Fibroblast of mammary gland (primary cell): Measurements from ENCODE around the gene VEZF1.

ENCODE experiments used
- DNase-seq: peaks from one replicate; pipeline ENCODE4 v3.0.0-alpha.2; 2010; ENCODE audit warnings: low read depth
- H3K4me3 ChIP-seq: 2 replicates; pipeline ENCODE4 v1.5.1; 2011; ENCODE audit warnings: low read depth, mild to moderate bottlenecking, low read length, moderate library complexity; ENCODE audit not compliant: control insufficient read depth
- TF ChIP-seq, protein P1 (sequence below): conservative IDR thresholded peaks from 2 replicates; pipeline ENCODE4 v1.5.1; 2011; ENCODE audit warnings: low read depth, low read length, inconsistent platforms; ENCODE audit not compliant: control insufficient read depth, insufficient read depth

VEZF1 gene

DNA sequence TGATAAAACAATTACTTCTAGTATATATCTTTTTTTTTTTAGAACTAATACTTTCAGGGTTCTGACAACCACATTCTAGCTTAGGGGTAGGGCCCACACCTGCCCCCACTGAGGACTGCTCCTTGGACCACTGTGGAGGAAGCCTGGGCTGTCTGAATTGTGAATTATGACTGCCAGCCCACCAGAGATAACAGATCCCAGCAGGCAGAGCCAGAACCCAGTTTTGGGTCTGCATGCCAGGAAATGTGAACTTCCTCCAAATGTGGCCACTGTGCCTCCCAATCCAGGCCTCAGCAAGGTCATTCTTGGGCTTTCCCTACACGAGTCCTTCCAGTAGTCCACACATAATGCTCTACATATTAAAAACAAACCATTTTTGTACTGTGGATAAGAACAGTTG is 15.9 kb downstream of the VEZF1 start:
- H3K4me3 ChIP-seq: no peak overlapping the region
- TF ChIP-seq, protein P1, sequence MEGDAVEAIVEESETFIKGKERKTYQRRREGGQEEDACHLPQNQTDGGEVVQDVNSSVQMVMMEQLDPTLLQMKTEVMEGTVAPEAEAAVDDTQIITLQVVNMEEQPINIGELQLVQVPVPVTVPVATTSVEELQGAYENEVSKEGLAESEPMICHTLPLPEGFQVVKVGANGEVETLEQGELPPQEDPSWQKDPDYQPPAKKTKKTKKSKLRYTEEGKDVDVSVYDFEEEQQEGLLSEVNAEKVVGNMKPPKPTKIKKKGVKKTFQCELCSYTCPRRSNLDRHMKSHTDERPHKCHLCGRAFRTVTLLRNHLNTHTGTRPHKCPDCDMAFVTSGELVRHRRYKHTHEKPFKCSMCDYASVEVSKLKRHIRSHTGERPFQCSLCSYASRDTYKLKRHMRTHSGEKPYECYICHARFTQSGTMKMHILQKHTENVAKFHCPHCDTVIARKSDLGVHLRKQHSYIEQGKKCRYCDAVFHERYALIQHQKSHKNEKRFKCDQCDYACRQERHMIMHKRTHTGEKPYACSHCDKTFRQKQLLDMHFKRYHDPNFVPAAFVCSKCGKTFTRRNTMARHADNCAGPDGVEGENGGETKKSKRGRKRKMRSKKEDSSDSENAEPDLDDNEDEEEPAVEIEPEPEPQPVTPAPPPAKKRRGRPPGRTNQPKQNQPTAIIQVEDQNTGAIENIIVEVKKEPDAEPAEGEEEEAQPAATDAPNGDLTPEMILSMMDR: no peak
- DNase-seq: no peak

DNA sequence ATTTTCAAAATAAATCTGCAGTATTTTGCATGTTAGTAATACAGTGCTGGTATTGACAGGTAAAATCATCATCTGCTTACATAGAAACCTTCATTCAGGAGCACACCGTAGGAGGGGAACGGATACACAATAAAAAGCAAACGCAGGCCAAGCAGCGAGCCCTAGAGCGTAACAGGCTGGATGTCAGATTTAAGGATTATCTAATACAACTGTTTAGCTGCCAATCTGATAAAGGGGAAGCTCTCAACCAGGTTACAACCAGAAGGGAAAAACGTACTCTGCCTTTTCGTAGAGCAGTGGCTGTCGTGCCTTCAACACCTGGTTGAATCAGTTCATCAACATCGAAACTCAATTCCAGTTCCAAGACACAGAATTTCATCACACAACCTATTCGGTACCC is 16.5 kb downstream of the VEZF1 start:
- TF ChIP-seq, protein P1: no peak
- no peak for DNase-seq
- no peak overlapping the region for H3K4me3 ChIP-seq

DNA sequence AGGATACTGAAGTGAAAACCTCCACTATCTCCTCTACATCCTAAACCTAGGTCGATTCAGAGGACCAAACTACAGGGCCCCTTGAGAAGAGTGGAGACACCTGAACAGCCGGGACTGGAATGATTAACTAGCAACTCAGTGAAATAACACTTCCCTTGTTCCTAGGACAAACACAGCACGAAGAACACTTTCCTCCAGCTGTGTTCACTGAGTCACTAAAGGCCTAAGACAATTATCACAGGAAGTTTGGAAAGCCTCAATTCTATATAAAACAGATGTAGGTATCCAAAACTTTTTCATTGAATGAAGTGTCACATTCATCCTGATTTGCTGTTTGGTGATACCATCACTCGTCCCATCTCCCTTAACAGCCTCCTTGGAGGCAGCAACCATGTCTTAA is 17.3 kb downstream of the VEZF1 start:
- H3K4me3 ChIP-seq: no peak overlapping the region
- TF ChIP-seq, protein P1: no peak
- peak; percentile 85 for DNase-seq

DNA sequence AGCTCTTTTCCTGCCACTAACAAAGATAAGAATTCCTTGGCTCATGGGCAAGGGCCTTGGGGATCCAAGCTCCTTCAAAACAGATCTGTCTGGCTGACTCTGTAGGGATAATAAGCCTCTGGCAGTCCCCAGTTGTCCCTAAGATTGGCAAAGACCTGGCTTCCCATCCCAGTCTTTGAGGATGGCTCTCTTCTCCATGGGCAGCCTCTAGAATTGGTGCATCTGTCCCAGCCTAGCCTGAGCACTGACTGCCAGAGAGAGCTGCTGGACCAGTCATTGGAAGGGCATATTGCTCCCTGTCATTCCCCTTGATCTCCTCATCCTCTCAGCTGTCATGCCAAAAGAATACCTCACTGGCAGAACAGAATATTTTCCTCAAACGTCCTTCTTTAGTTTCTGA is 19.6 kb downstream of the VEZF1 start:
- TF ChIP-seq, protein P1: no peak
- no peak overlapping the region for H3K4me3 ChIP-seq
- DNase-seq: no peak

DNA sequence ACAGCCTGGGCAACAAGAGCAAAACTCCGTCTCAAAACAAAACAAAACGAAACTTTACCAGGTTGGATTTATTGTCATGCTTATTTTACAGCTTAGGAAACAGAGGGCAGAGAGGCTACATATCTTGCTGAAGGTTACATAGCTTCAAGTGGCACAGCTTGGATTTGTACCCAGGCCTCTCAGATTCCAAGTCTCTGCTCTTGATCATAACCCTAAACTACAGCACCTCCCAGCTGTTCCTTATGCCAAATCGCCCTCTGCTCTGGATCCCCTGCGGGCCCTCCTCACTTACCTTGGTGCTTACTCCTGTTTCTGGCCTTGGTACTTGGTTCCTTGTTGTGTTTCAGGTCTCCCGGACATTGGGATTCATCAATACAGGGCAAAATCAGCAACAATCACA is 21.2 kb downstream of the VEZF1 start:
- no peak for DNase-seq
- H3K4me3 ChIP-seq: no peak overlapping the region
- TF ChIP-seq, protein P1: no peak

DNA sequence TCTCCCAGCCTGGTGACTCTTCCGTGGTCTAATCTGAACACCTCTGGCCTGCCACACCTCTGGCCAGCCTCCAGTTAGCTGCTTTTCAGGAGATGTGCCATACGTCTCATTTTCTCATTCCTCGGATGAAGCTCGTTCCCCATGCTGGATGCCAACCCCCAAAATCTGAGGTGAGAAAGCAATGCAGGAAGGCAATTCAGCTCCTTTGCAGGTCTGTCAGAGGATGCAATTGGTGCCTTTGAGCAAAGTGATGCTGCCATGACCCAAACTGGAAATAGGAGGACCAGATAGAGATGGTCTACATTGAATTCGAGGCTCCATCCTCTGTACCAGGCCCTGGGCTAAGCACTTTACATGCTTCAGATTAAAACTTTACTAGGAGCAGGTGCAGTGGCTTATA is 21.8 kb downstream of the VEZF1 start:
- no peak for DNase-seq
- TF ChIP-seq, protein P1: no peak
- no peak overlapping the region for H3K4me3 ChIP-seq

DNA sequence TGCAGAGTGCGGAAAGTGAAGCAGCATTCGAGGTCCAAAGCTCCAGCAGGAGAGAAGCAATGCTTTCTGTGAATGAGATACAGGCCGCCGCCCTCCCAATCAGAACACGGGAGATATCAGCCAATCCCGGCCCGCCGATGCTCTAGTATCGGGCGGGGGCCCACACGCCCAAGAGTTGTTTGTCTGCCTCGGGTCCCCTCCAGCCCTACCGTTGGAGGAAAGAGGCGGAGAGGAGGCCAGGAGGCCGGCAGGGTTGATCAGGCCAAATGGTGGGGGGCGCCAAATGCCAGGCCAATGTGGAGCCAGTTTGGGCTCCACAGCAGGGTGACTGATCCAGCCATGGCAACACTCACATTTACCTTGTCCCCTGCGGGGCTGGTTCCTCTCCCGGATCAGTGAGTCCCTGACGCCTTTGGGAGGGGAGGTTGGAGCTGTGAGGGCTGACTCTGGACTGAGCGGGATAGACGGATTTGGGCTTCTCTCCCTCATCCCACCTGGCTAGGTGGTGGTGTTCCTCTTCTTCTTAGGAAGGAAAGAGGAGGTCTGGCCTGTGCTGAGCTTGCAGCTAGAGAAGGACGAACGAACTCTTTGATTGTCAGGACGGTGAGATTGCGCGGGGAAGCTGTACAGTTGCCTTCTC is 22.4 kb downstream of the VEZF1 start:
- TF ChIP-seq, protein P1: no peak
- no peak for DNase-seq
- no peak overlapping the region for H3K4me3 ChIP-seq
